ENCODE results near the gene STARD3. TPM values are rescaled to one million over a fixed set of nuclear protein-coding genes. Genes with fewer than 3 reads are reported as not detected.

The STARD3 gene
- total and polyA plus RNA-seq, 2 donors (not counting 3 experiments of a cell fraction or from before 2014, with no cell fraction given): 51.0 to 75.7 TPM

- Histone ChIP-seq H3K36me3 (ENCODE audit: control insufficient read depth in 2 of 2, extremely low read depth in 1 of 2, insufficient read depth in 2 of 2, low read length in 2 of 2) (no peaks in the 10 kb centered on the region), H3K9me3 (replicated peaks; ENCODE audit: control insufficient read depth, insufficient read depth, low read length) (no peaks in the 10 kb centered on the region), H4K20me1 (replicated peaks; ENCODE audit: control insufficient read depth, extremely low read depth, insufficient read depth, low read length) (no peaks in the 10 kb centered on the region), H3K27ac (ENCODE audit: insufficient read depth, low read depth, low read length) (no peak overlapping the region), H3K27me3 (ENCODE audit: control insufficient read depth in 2 of 2, insufficient read depth in 2 of 2, low read length in 2 of 2) (peaks cover 6 to 10% of the 10 kb centered on the region in 2 experiments), H3K79me2 (ENCODE audit: control insufficient read depth, insufficient read depth, low read length) (no peaks in the 10 kb centered on the region), H2AFZ (ENCODE audit: low read depth, low read length) (no peak overlapping the region), H3K4me1 (ENCODE audit: control insufficient read depth, extremely low read depth, insufficient read depth, low read length) (no peaks in the 10 kb centered on the region), H3K9me1 (replicated peaks; ENCODE audit: control insufficient read depth, extremely low read depth, insufficient read depth, low read length) (no peaks in the 10 kb centered on the region), H3K4me3 (replicated peaks in 1 of 3; ENCODE audit: insufficient read depth in 1 of 3, low read depth in 1 of 3, low read length in 3 of 3) (no peak overlapping the region), H3K9ac (replicated peaks; ENCODE audit: extremely low read depth, insufficient read depth, low read length) (no peak overlapping the region), H3K4me2 (ENCODE audit: insufficient read depth, low read length) (no peak overlapping the region)
- FAIRE-seq (no peak), DNase-seq (ENCODE audit: low read depth, low spot score) (no peak)
- POLR2A ChIA-PET: interaction anchor here (0.6 kb wide), 1 partner anchor 63 kb away, joined by 5 read pairs; no protein-coding TSS in a partner anchor
- CTCF ChIA-PET: interaction anchor here (0.6 to 13.1 kb wide), 8 partner anchors 9 to 119 kb away, joined by 3 to 291 read pairs (median 6); no protein-coding TSS in a partner anchor
- intact Hi-C loops (cut with micrococcal nuclease): no loop called here
- dilution Hi-C loops (cut with MboI; ENCODE audit: extremely low pct_ligation_motif_present, low sequenced_read_pairs): no loop called here
- no peak for TF ChIP-seq MYC (IDR thresholded peaks at IDR 0.05; ENCODE audit: low read depth, low read length)
- no peak for TF ChIP-seq POLR2AphosphoS5 (IDR thresholded peaks at IDR 0.05; ENCODE audit: insufficient read depth, low read depth, low read length)
- TF ChIP-seq CTCF (IDR thresholded peaks at IDR 0.05; ENCODE audit: extremely low read depth in 1 of 2, insufficient read depth in 1 of 2, low read depth in 1 of 2, low read length in 2 of 2): no peak
- TF ChIP-seq POLR2A (IDR thresholded peaks at IDR 0.05; ENCODE audit: low read depth, low read length): no peak
- TF ChIP-seq JUN (IDR thresholded peaks at IDR 0.05; ENCODE audit: borderline replicate concordance, insufficient read depth, insufficient read length, low read depth): no peak
- no peak for TF ChIP-seq EZH2 (IDR thresholded peaks at IDR 0.05; ENCODE audit: borderline replicate concordance, low read depth, low read length, severe bottlenecking)
- TF ChIP-seq GATA2 (IDR thresholded peaks at IDR 0.05; ENCODE audit: insufficient read depth, insufficient read length, low read depth, low read length): no peak
- TF ChIP-seq, protein P1, sequence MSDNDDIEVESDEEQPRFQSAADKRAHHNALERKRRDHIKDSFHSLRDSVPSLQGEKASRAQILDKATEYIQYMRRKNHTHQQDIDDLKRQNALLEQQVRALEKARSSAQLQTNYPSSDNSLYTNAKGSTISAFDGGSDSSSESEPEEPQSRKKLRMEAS (IDR thresholded peaks at IDR 0.05; ENCODE audit: insufficient read depth, insufficient read length): no peak
- no peak for TF ChIP-seq FOS (IDR thresholded peaks at IDR 0.05; ENCODE audit: borderline replicate concordance, insufficient read depth, low read length)
- no TSS peak for BruUV-seq (replicated peaks)
Observed at GRCh38 chr17:39666601-39667261, 29.8 kb downstream of the STARD3 start.

Data from endothelial cell of umbilical vein (primary cell).